ENCODE data around the gene NTM. TPM values are rescaled to one million over a fixed set of nuclear protein-coding genes. Genes with fewer than 3 reads are reported as not detected.

The NTM gene
- total and polyA plus RNA-seq, 2 donors (not counting 3 experiments of a cell fraction or from before 2014, with no cell fraction given), result 1.00 to 1.1 TPM

DNA sequence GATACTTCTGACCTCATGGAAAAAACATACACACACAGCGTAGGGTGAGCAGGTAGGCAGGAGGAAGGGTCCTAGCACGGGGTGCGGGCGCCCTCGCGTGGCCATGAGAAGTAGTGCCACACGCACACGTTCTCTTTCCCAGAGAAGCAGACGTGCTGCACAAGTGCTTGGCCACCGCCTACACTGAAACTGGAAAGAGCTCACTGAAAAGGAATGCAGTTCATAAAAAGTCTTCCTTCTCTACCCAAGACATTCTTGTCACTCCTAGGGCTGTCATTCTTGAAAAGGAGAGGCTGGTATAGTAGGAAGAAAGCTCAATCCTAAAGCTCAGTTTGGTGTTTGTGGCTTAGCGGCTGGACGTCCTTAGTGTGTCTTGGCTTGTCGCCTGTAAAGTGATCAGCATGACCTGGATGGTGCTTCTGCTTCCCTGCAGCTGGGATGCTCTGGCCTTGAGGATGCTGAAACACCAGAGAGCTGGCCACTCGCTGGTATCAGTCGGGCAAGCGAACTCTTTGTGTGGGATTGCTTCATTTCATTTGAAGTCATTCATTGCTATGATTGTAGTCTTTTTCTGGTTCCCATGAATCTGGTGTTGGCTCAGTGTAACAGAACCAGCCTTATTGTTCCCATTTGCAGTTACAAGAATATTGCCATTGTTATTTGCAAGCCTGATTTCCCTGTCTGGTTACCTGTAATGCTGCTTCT lies 303.8 kb downstream of the NTM start:
- H3K4me3 ChIP-seq (replicated peaks in 1 of 3; ENCODE audit: insufficient read depth in 1 of 3, low read depth in 1 of 3, low read length in 3 of 3), result no peak overlapping the region
- H3K36me3 ChIP-seq (ENCODE audit: control insufficient read depth in 2 of 2, extremely low read depth in 1 of 2, insufficient read depth in 2 of 2, low read length in 2 of 2), result no peaks in the 10 kb centered on the region
- H3K4me2 ChIP-seq (ENCODE audit: insufficient read depth, low read length), result no peak overlapping the region
- peak; percentile 86 for FAIRE-seq
- peaks cover 0 to 4% of the 10 kb centered on the region in 2 experiments for H3K27me3 ChIP-seq (ENCODE audit: control insufficient read depth in 2 of 2, insufficient read depth in 2 of 2, low read length in 2 of 2)
- peak; percentile 62 for DNase-seq (ENCODE audit: low read depth, low spot score)
- dilution Hi-C loops (cut with MboI; ENCODE audit: extremely low pct_ligation_motif_present, low sequenced_read_pairs), result loop anchor here (25.0 kb wide), 1 partner anchor 612 kb away; no protein-coding TSS in a partner anchor
- ChIA-PET CTCF (interaction anchor here (0.6 to 2.7 kb wide), 60 partner anchors 9 to 1461 kb away, joined by 3 to 74 read pairs (median 4); partner anchors contain the start of gene SNX19), POLR2A (no interaction called here)
- no peak overlapping the region for H3K9ac ChIP-seq (replicated peaks; ENCODE audit: extremely low read depth, insufficient read depth, low read length)
- H3K79me2 ChIP-seq (ENCODE audit: control insufficient read depth, insufficient read depth, low read length), result no peaks in the 10 kb centered on the region
- no TSS peak for BruUV-seq (replicated peaks)
- no peaks in the 10 kb centered on the region for H4K20me1 ChIP-seq (replicated peaks; ENCODE audit: control insufficient read depth, extremely low read depth, insufficient read depth, low read length)
- H3K9me1 ChIP-seq (replicated peaks; ENCODE audit: control insufficient read depth, extremely low read depth, insufficient read depth, low read length), result no peaks in the 10 kb centered on the region
- TF ChIP-seq JUN (IDR thresholded peaks at IDR 0.05; ENCODE audit: borderline replicate concordance, insufficient read depth, insufficient read length, low read depth), result no peak
- TF ChIP-seq EZH2 (IDR thresholded peaks at IDR 0.05; ENCODE audit: borderline replicate concordance, low read depth, low read length, severe bottlenecking), result no peak
- TF ChIP-seq, protein P1, sequence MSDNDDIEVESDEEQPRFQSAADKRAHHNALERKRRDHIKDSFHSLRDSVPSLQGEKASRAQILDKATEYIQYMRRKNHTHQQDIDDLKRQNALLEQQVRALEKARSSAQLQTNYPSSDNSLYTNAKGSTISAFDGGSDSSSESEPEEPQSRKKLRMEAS (IDR thresholded peaks at IDR 0.05; ENCODE audit: insufficient read depth, insufficient read length), result no peak
- TF ChIP-seq, protein P2, sequence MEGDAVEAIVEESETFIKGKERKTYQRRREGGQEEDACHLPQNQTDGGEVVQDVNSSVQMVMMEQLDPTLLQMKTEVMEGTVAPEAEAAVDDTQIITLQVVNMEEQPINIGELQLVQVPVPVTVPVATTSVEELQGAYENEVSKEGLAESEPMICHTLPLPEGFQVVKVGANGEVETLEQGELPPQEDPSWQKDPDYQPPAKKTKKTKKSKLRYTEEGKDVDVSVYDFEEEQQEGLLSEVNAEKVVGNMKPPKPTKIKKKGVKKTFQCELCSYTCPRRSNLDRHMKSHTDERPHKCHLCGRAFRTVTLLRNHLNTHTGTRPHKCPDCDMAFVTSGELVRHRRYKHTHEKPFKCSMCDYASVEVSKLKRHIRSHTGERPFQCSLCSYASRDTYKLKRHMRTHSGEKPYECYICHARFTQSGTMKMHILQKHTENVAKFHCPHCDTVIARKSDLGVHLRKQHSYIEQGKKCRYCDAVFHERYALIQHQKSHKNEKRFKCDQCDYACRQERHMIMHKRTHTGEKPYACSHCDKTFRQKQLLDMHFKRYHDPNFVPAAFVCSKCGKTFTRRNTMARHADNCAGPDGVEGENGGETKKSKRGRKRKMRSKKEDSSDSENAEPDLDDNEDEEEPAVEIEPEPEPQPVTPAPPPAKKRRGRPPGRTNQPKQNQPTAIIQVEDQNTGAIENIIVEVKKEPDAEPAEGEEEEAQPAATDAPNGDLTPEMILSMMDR (IDR thresholded peaks at IDR 0.05; ENCODE audit: extremely low read depth in 1 of 2, insufficient read depth in 1 of 2, low read depth in 1 of 2, low read length in 2 of 2), result peak; percentile 94 to 96
- no peak overlapping the region for H3K27ac ChIP-seq (ENCODE audit: insufficient read depth, low read depth, low read length)
- no peaks in the 10 kb centered on the region for H3K9me3 ChIP-seq (replicated peaks; ENCODE audit: control insufficient read depth, insufficient read depth, low read length)
- H2AFZ ChIP-seq (ENCODE audit: low read depth, low read length), result no peak overlapping the region
- intact Hi-C loops (cut with micrococcal nuclease), result loop anchor here (1.0 to 10.0 kb wide), 6 partner anchors 92 to 1243 kb away; no protein-coding TSS in a partner anchor
- H3K4me1 ChIP-seq (ENCODE audit: control insufficient read depth, extremely low read depth, insufficient read depth, low read length), result no peaks in the 10 kb centered on the region

Data from endothelial cell of umbilical vein (primary cell).